Neuron (in vitro differentiated cells): ENCODE results near the gene TMEM154.

Experiments
- H2AFZ ChIP-seq: one replicate; pipeline ENCODE4 v1.6.1; 2013; ENCODE audit warnings: low read depth, mild to moderate bottlenecking, inconsistent platforms, low read length, moderate library complexity
- H3K27me3 ChIP-seq: one replicate; pipeline ENCODE4 v1.6.1; 2013; ENCODE audit warnings: low read length; ENCODE audit not compliant: insufficient read depth
- H3K36me3 ChIP-seq: one replicate; pipeline ENCODE4 v1.6.1; 2013; ENCODE audit warnings: low read length; ENCODE audit not compliant: insufficient read depth
- H3K4me1 ChIP-seq: one replicate; pipeline ENCODE4 v1.6.1; 2013; ENCODE audit warnings: low read length; ENCODE audit not compliant: insufficient read depth
- H3K4me3 ChIP-seq: 2 replicates; pipeline ENCODE4 v1.5.1; 2013; ENCODE audit warnings: mild to moderate bottlenecking, low read length, moderate library complexity
- H3K9me3 ChIP-seq: one replicate; pipeline ENCODE4 v1.6.1; 2013; ENCODE audit warnings: low read length

Gene TMEM154

GRCh38 chr4:152652102-152652501, 27.7 kb downstream of the TMEM154 start:
- Histone ChIP-seq H3K4me3 (no peak overlapping the region), H3K9me3 (peaks cover 2% of the 10 kb centered on the region), H3K27me3 (no peaks in the 10 kb centered on the region), H3K4me1 (peaks cover 3% of the 10 kb centered on the region), H3K36me3 (no peaks in the 10 kb centered on the region), H2AFZ (no peak overlapping the region)

GRCh38 chr4:152651473-152652060, 28.2 kb downstream of the TMEM154 start:
- Histone ChIP-seq H3K4me3 (no peak overlapping the region), H3K9me3 (peaks cover 2% of the 10 kb centered on the region), H3K36me3 (no peaks in the 10 kb centered on the region), H3K4me1 (peaks cover 5% of the 10 kb centered on the region), H2AFZ (no peak overlapping the region), H3K27me3 (no peaks in the 10 kb centered on the region)

- no peaks in the 10 kb centered on the region for H3K27me3 ChIP-seq
- no peaks in the 10 kb centered on the region for H3K36me3 ChIP-seq
- H3K4me3 ChIP-seq = no peak overlapping the region
- H3K9me3 ChIP-seq = no peaks in the 10 kb centered on the region
- peaks cover 16% of the 10 kb centered on the region for H3K4me1 ChIP-seq
- no peak overlapping the region for H2AFZ ChIP-seq
Measured at GRCh38 chr4:152646221-152646620, 33.6 kb downstream of the TMEM154 start.

GRCh38 chr4:152644130-152644529, 35.7 kb downstream of the TMEM154 start:
- H3K27me3 ChIP-seq = no peaks in the 10 kb centered on the region
- H3K4me3 ChIP-seq = no peak overlapping the region
- no peaks in the 10 kb centered on the region for H3K36me3 ChIP-seq
- H3K9me3 ChIP-seq = no peaks in the 10 kb centered on the region
- H3K4me1 ChIP-seq = peaks cover 13% of the 10 kb centered on the region
- H2AFZ ChIP-seq = no peak overlapping the region

GRCh38 chr4:152643153-152644035, 36.4 kb downstream of the TMEM154 start:
- Histone ChIP-seq H2AFZ (no peak overlapping the region), H3K4me3 (no peak overlapping the region), H3K36me3 (no peaks in the 10 kb centered on the region), H3K4me1 (peaks cover 13% of the 10 kb centered on the region), H3K9me3 (no peaks in the 10 kb centered on the region), H3K27me3 (no peaks in the 10 kb centered on the region)

- Histone ChIP-seq H2AFZ (no peak overlapping the region), H3K27me3 (no peaks in the 10 kb centered on the region), H3K4me3 (no peak overlapping the region), H3K36me3 (no peaks in the 10 kb centered on the region), H3K9me3 (no peaks in the 10 kb centered on the region), H3K4me1 (no peaks in the 10 kb centered on the region)
Measured at GRCh38 chr4:152640058-152640921, 39.5 kb downstream of the TMEM154 start.

GRCh38 chr4:152635851-152636250, 43.9 kb downstream of the TMEM154 start:
- no peaks in the 10 kb centered on the region for H3K27me3 ChIP-seq
- no peaks in the 10 kb centered on the region for H3K36me3 ChIP-seq
- no peaks in the 10 kb centered on the region for H3K4me1 ChIP-seq
- H2AFZ ChIP-seq = no peak overlapping the region
- no peaks in the 10 kb centered on the region for H3K9me3 ChIP-seq
- H3K4me3 ChIP-seq = no peak overlapping the region

GRCh38 chr4:152634110-152634760, 45.6 kb downstream of the TMEM154 start:
- no peaks in the 10 kb centered on the region for H3K4me1 ChIP-seq

GRCh38 chr4:152633118-152633517, 46.7 kb downstream of the TMEM154 start:
- Histone ChIP-seq H2AFZ (no peak overlapping the region), H3K4me3 (no peak overlapping the region), H3K36me3 (no peaks in the 10 kb centered on the region), H3K27me3 (no peaks in the 10 kb centered on the region), H3K4me1 (no peaks in the 10 kb centered on the region), H3K9me3 (no peaks in the 10 kb centered on the region)

More at GRCh38 chr4:152634110-152634760, 45.6 kb downstream of the TMEM154 start:
- Histone ChIP-seq H2AFZ (no peak overlapping the region), H3K36me3 (no peaks in the 10 kb centered on the region), H3K9me3 (no peaks in the 10 kb centered on the region), H3K4me3 (no peak overlapping the region), H3K27me3 (no peaks in the 10 kb centered on the region)

- no peaks in the 10 kb centered on the region for H3K27me3 ChIP-seq
- H3K36me3 ChIP-seq = no peaks in the 10 kb centered on the region
- H3K9me3 ChIP-seq = no peaks in the 10 kb centered on the region
- H3K4me3 ChIP-seq = no peak overlapping the region
- no peak overlapping the region for H2AFZ ChIP-seq
- no peaks in the 10 kb centered on the region for H3K4me1 ChIP-seq
Measured at GRCh38 chr4:152630324-152630723, 49.5 kb downstream of the TMEM154 start.

GRCh38 chr4:152629908-152630307, 49.9 kb downstream of the TMEM154 start:
- Histone ChIP-seq H3K4me3 (no peak overlapping the region), H2AFZ (no peak overlapping the region), H3K27me3 (no peaks in the 10 kb centered on the region), H3K36me3 (no peaks in the 10 kb centered on the region), H3K4me1 (no peaks in the 10 kb centered on the region), H3K9me3 (no peaks in the 10 kb centered on the region)

- Histone ChIP-seq H3K4me3 (no peak overlapping the region), H3K9me3 (no peaks in the 10 kb centered on the region), H2AFZ (no peak overlapping the region), H3K36me3 (no peaks in the 10 kb centered on the region), H3K27me3 (no peaks in the 10 kb centered on the region), H3K4me1 (no peaks in the 10 kb centered on the region)
Measured at GRCh38 chr4:152628128-152628527, 51.7 kb downstream of the TMEM154 start.
